Fibroblast of skin of right quadriceps (primary cell): ENCODE measurements around the gene TK1.
"Not testable (repeated sequence)": the region's sequence is repeated elsewhere in the genome, so short reads cannot be mapped to it uniquely, and the experiment has no call there.

Experiments used
- DNase-seq: peaks from one replicate; pipeline ENCODE4 v3.0.0-alpha.2; 2013

The TK1 gene, protein sequence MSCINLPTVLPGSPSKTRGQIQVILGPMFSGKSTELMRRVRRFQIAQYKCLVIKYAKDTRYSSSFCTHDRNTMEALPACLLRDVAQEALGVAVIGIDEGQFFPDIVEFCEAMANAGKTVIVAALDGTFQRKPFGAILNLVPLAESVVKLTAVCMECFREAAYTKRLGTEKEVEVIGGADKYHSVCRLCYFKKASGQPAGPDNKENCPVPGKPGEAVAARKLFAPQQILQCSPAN

DNA sequence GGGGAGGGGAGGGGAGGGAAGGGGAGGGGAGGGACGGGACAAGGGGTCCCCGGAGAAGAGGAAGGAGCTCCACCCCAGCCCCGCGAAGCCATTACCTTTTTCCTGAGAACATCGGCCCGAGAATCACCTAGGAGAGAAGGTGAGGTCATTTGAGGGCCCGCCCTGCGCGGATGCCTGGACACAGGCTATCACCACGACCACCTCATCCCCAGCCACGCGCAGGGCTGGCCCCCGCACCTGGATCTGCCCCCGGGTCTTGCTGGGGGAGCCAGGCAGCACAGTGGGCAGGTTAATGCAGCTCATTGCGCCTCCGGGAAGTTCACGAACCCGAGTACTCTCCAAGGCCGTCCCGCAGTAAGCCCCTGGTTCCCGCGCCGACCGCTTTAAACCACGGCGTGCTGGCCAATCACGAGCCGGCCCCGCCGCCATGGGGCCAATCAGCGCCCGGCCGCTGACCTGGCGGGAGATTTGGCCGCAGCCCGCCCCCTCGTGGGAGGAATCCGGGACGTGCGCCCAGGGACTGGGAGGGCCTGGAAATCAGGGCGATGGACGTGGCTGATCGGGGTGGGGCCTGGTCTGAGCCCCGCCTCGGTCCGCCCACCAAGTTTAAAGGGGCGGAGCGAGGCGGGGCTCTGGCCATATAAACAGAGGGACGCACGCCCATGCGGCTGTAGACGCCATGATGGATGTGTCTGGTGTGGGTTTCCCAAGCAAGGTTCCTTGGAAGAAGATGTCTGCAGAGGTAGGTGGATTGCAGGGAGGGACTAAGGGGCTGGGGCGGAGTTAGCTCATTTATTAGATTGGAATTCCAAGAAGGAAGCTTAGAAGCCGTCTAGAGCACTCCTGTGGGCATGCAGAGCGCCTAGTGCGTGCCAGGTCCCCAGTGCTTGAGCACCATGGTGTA is at the start of gene TK1, which contains the start of gene AFMID:
Gene TK1, minus strand, starts transcription at position 361 of the 904 bp plus-strand sequence. Its CDS starts 58 bp downstream, at position 303.
Gene AFMID, plus strand, starts transcription at position 671 of the 904 bp plus-strand sequence. Its CDS starts 9 bp downstream, at position 680.
- DNase-seq, result peak; percentile 97

- DNase-seq, result no peak
Measured at GRCh38 chr17:78235885-78236284, 49.0 kb upstream of the TK1 start.

GRCh38 chr17:78235022-78235421 is 48.2 kb upstream of the TK1 start:
- DNase-seq, result not testable (repeated sequence)

DNA sequence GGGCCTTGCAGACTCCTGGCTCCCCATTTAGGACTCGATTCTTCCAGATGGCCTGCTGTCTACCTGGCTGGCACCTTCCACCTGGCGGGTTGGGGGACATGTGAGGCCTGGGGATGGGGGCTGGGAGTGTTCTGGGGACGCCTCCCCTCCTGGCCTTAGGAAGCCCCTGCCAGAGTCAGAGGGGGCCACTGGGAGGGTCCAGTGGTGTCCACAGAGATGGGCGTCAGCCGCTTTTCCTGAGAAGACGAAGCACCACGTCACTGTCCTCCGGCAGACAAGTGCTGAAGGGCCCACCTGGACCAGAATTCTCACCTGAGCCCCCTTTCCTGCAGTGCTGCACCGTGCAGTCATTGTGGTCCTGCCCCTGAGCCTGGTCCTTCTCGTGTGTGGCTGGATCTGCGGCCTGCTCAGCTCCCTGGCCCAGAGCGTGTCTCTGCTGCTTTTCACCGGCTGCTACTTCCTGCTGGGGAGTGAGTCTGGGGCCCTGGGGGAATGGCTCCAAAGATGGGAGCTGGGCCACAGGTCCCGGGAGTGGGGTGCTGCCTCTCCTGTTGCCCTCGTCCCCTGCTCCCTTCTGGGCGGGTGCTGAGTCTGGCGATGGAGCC is 47.5 kb upstream of the TK1 start:
- no peak for DNase-seq

GRCh38 chr17:78233678-78234077 is 46.8 kb upstream of the TK1 start:
- DNase-seq, result no peak

GRCh38 chr17:78232859-78233173 is 46.0 kb upstream of the TK1 start:
- no peak for DNase-seq

- no peak for DNase-seq
Measured at GRCh38 chr17:78231991-78232858, 45.4 kb upstream of the TK1 start.

- no peak for DNase-seq
Measured at GRCh38 chr17:78230996-78231935, 44.4 kb upstream of the TK1 start, which contains the start of gene TMEM235. TMEM235 (plus strand) TSS chr17:78231631; CDS start chr17:78232024, 393 bp downstream.

GRCh38 chr17:78230252-78230962 is 43.6 kb upstream of the TK1 start:
- DNase-seq, result no peak

- no peak for DNase-seq
Measured at GRCh38 chr17:78228176-78228575, 41.3 kb upstream of the TK1 start.

DNA sequence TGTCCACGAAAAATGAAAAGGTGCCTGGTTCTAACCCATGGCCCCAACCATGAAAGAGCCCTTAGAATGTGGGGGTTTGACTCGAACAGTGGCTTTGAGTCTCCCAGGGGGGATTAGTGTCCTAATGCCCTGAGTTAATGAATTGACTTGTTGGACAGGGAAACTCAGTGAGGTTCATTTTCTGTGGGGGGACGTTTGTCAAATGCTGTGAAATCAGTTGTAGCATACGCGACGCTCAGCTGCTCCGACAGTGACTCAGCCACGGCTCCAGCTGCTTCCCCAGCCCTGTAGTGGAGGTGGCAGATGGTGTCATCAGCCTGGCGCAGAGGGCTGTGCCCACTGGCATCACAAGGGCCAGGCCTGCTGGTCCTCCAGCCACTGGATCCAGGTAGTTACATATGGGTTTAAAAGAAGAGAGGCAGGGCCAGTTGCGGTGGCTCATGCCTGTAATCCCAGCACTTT is 40.6 kb upstream of the TK1 start:
- DNase-seq, result no peak

GRCh38 chr17:78226759-78227454 is 40.1 kb upstream of the TK1 start:
- no peak for DNase-seq

DNA sequence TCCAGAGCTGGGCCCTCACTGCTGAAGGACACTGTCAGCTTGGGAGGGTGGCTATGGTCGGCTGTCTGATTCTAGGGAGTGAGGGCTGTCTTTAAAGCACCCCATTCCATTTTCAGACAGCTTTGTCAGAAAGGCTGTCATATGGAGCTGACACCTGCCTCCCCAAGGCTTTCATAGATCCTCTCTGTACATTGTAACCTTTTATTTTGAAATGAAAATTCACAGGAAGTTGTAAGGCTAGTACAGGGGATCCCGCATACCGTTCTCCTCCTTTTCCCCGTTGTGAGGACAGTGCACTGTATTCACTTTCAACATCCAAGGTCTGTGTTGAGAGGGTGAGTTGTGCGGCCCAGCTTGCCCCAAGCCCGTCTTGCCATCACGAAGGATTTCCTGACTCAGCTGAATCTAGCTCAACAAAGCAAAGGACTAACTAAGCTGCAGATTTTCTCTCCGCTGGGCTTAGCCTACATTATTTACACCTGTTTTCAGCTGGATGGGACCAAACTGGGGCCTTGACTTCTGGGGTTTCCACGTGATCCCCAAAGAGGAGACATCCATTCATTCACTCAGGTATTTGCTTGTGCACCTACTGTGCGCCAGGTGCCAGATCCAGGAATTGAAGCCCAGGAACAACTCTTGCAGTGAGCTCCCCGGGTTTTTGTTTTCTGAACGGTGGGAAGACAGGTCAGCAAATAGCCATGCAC is 39.4 kb upstream of the TK1 start:
- no peak for DNase-seq

GRCh38 chr17:78225088-78225865 is 38.4 kb upstream of the TK1 start:
- DNase-seq, result no peak

DNA sequence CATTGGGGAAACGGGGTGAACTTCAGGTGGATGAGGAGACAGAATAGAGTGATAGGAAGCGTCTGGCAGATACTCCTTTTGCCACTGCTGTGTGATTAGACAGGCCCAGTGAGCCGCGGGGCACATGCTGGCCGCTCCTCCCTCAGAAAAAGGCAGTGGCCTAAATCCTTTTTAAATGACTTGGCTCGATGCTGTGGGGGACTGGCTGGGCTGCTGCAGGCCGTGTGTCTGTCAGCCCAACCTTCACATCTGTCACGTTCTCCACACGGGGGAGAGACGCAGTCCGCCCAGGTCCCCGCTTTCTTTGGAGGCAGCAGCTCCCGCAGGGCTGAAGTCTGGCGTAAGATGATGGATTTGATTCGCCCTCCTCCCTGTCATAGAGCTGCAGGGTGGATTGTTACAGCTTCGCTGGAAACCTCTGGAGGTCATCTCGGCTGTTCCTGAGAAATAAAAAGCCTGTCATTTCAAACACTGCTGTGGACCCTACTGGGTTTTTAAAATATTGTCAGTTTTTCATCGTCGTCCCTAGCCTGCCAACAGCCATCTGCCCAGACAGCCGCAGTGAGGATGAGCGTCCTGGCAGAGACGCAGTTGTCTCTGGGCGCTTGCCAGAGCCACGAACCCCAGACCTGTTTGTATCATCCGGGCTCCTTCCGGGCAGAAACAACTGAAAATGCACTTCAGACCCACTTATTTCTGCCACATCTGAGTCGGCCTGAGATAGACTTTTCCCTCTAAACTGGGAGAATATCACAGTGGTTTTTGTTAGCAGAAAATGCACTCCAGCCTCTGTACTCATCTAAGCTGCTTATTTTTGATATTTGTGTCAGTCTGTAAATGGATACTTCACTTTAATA is 37.6 kb upstream of the TK1 start:
- no peak for DNase-seq

DNA sequence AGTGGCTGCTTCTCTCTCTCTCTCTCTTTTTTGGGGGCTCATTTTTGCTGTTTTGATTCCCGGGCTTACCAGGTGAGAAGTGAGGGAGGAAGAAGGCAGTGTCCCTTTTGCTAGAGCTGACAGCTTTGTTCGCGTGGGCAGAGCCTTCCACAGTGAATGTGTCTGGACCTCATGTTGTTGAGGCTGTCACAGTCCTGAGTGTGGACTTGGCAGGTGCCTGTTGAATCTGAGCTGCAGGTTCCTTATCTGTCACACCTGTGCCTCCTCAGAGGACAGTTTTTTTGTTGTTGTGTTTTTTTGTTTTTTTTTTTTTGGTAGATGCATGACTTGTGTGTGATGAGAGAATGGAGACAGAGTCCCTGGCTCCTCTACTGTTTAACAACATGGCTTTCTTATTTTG is 36.9 kb upstream of the TK1 start:
- no peak for DNase-seq

GRCh38 chr17:78223061-78223460 is 36.2 kb upstream of the TK1 start:
- no peak for DNase-seq
